ENCODE results near the gene BAIAP2L1. TPM values are rescaled to one million over a fixed set of nuclear protein-coding genes. Genes with fewer than 3 reads are reported as not detected.
"Not testable (repeated sequence)": the region's sequence is repeated elsewhere in the genome, so short reads cannot be mapped to it uniquely, and the experiment has no call there.

Gene BAIAP2L1
- polyA plus RNA-seq, 4 donors: 23.8 to 51.4 (median 33.1) TPM

DNA sequence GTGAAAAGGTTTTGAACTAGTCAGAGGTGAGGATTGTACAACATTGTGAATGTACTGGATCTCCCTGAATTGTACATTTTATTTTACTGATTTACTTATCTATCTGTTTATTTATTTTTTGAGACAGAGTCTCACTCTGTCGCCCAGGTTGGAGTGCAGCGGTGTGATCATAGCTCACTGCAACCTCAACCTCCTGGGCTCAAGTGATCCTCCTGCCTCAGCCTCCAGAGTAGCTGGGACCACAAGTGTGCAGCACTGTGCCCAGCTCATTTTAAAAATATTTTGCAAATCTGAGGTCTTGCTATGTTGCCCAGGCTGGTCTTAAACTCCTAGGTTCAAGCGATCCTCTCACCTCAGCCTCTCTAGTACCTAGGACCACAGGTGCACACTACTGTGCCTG lies 19.1 kb upstream of the BAIAP2L1 start:
- H3K36me3 ChIP-seq (ENCODE audit: control insufficient read depth in 3 of 3, insufficient read depth in 2 of 3, low read depth in 1 of 3, low read length in 3 of 3); DNase-seq; FAIRE-seq: not testable (repeated sequence)

DNA sequence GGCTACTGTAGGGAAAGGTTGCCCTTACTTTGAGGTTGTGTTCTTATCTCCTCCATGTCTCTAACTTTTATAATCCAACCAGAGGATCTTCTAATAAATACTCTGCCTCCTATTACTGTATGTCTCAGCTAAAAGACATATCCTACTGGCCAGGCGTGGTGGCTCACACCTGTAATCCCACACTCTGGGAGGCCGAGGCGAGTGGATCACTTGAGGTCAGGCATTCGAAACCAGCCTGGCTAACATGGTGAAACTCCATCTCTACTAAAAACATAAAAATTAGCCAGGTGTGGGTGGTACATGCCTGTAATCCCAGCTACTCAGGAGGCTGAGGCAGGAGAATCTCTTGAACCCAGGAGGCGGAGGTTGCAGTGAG lies 18.4 kb upstream of the BAIAP2L1 start:
- H3K4me3 ChIP-seq (ENCODE audit: low read depth in 1 of 3, low read length in 3 of 3); H3K36me3 ChIP-seq (ENCODE audit: control insufficient read depth in 3 of 3, insufficient read depth in 2 of 3, low read depth in 1 of 3, low read length in 3 of 3); H3K27me3 ChIP-seq (ENCODE audit: control insufficient read depth in 3 of 3, insufficient read depth in 3 of 3, low read length in 3 of 3); H3K9me3 ChIP-seq (ENCODE audit: control insufficient read depth in 2 of 2, insufficient read depth in 1 of 2, low read depth in 1 of 2, low read length in 1 of 2); DNase-seq; FAIRE-seq; H3K4me1 ChIP-seq (ENCODE audit: control insufficient read depth in 3 of 3, insufficient read depth in 2 of 3, low read depth in 1 of 3, low read length in 2 of 3): not testable (repeated sequence)
- 91 to 95% (median 92%) methylated on average over 5 of the region's 5 CpGs for WGBS, 3 donors
- peak overlapping the region in 1 of 3 donors; percentile 68 for H3K27ac ChIP-seq (ENCODE audit: low read depth in 1 of 3, low read length in 2 of 3)

More for the DNA sequence above, 19.1 kb upstream of the BAIAP2L1 start:
- WGBS, 3 donors: 89 to 93% (median 91%) methylated on average over 3 of the region's 3 CpGs
- not testable (repeated sequence) for H3K4me3 ChIP-seq (ENCODE audit: low read depth in 1 of 3, low read length in 3 of 3); H3K4me1 ChIP-seq (ENCODE audit: control insufficient read depth in 3 of 3, insufficient read depth in 2 of 3, low read depth in 1 of 3, low read length in 2 of 3); H3K9me3 ChIP-seq (ENCODE audit: control insufficient read depth in 2 of 2, insufficient read depth in 1 of 2, low read depth in 1 of 2, low read length in 1 of 2); H3K27me3 ChIP-seq (ENCODE audit: control insufficient read depth in 3 of 3, insufficient read depth in 3 of 3, low read length in 3 of 3); H3K27ac ChIP-seq (ENCODE audit: low read depth in 1 of 3, low read length in 2 of 3)

DNA sequence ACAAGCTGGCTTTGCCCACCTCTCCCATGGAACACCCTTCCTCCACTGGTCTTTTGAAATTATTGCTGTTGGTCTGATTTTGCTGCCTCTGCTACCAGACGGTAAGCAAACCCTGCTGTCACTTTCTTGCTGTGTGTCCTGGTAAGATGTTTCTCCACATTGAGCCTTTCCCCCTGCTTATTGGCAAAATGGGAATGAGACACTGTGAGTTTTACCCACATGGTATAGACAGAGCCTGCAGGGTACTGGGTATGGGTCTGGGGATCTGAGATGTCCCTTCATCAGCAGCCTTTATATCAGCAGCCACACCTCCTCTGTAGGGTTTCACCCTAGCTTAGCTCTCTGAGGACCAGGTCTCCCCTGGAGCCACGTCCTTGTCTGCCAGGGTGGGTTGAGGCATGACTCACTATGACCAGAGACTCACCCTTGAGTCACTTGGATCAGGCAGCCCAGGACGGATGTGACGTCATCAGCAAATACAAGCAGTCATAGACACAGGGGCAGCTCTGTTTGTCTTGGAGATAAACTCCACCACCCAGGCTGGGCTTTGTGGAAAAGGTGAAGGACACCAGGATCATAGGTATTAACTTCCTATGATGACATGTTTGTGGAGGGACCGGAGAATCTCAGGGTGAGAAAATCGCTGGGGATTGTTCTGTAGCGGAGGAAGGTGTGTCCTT lies 17.9 kb upstream of the BAIAP2L1 start:
- FAIRE-seq (no peak), DNase-seq (peak; percentile 73 to 85)
- WGBS, 3 donors: 29 to 55% (median 45%) methylated on average over 7 of the region's 7 CpGs
- Histone ChIP-seq H3K4me1 (ENCODE audit: control insufficient read depth in 3 of 3, insufficient read depth in 2 of 3, low read depth in 1 of 3, low read length in 2 of 3) (peaks cover 0 to 3% (median 3%) of the 10 kb centered on the region in 3 donors), H3K9me3 (ENCODE audit: control insufficient read depth in 2 of 2, insufficient read depth in 1 of 2, low read depth in 1 of 2, low read length in 1 of 2) (no peaks in the 10 kb centered on the region), H3K27ac (ENCODE audit: low read depth in 1 of 3, low read length in 2 of 3) (peak overlapping the region in 1 of 3 donors; percentile 68), H3K4me3 (ENCODE audit: low read depth in 1 of 3, low read length in 3 of 3) (no peak overlapping the region), H3K36me3 (ENCODE audit: control insufficient read depth in 3 of 3, insufficient read depth in 2 of 3, low read depth in 1 of 3, low read length in 3 of 3) (no peaks in the 10 kb centered on the region), H3K27me3 (ENCODE audit: control insufficient read depth in 3 of 3, insufficient read depth in 3 of 3, low read length in 3 of 3) (no peaks in the 10 kb centered on the region)

- DNase-seq: no peak
- H3K27ac ChIP-seq (ENCODE audit: low read depth in 1 of 3, low read length in 2 of 3): peak overlapping the region in 1 of 3 donors; percentile 64
- no peaks in the 10 kb centered on the region for H3K9me3 ChIP-seq (ENCODE audit: control insufficient read depth in 2 of 2, insufficient read depth in 1 of 2, low read depth in 1 of 2, low read length in 1 of 2)
- H3K27me3 ChIP-seq (ENCODE audit: control insufficient read depth in 3 of 3, insufficient read depth in 3 of 3, low read length in 3 of 3): no peaks in the 10 kb centered on the region
- peaks cover 0 to 3% (median 3%) of the 10 kb centered on the region in 3 donors for H3K4me1 ChIP-seq (ENCODE audit: control insufficient read depth in 3 of 3, insufficient read depth in 2 of 3, low read depth in 1 of 3, low read length in 2 of 3)
- H3K4me3 ChIP-seq (ENCODE audit: low read depth in 1 of 3, low read length in 3 of 3): no peak overlapping the region
- 92 to 94% (median 94%) methylated on average over 7 of the region's 7 CpGs for WGBS, 3 donors
- H3K36me3 ChIP-seq (ENCODE audit: control insufficient read depth in 3 of 3, insufficient read depth in 2 of 3, low read depth in 1 of 3, low read length in 3 of 3): no peaks in the 10 kb centered on the region
- FAIRE-seq: no peak
Measured at GRCh38 chr7:98418271-98418635, 17.4 kb upstream of the BAIAP2L1 start.

- WGBS, 3 donors: 60 to 67% (median 61%) methylated on average over 12 of the region's 12 CpGs
- peak overlapping the region in 1 of 3 donors; percentile 15 for H3K27ac ChIP-seq (ENCODE audit: low read depth in 1 of 3, low read length in 2 of 3)
- H3K36me3 ChIP-seq (ENCODE audit: control insufficient read depth in 3 of 3, insufficient read depth in 2 of 3, low read depth in 1 of 3, low read length in 3 of 3); H3K27me3 ChIP-seq (ENCODE audit: control insufficient read depth in 3 of 3, insufficient read depth in 3 of 3, low read length in 3 of 3); FAIRE-seq; H3K4me1 ChIP-seq (ENCODE audit: control insufficient read depth in 3 of 3, insufficient read depth in 2 of 3, low read depth in 1 of 3, low read length in 2 of 3); H3K4me3 ChIP-seq (ENCODE audit: low read depth in 1 of 3, low read length in 3 of 3); H3K9me3 ChIP-seq (ENCODE audit: control insufficient read depth in 2 of 2, insufficient read depth in 1 of 2, low read depth in 1 of 2, low read length in 1 of 2): not testable (repeated sequence)
- DNase-seq: peak in 1 of 2 donors; percentile 79
Measured at GRCh38 chr7:98417604-98418270, 16.8 kb upstream of the BAIAP2L1 start.

DNA sequence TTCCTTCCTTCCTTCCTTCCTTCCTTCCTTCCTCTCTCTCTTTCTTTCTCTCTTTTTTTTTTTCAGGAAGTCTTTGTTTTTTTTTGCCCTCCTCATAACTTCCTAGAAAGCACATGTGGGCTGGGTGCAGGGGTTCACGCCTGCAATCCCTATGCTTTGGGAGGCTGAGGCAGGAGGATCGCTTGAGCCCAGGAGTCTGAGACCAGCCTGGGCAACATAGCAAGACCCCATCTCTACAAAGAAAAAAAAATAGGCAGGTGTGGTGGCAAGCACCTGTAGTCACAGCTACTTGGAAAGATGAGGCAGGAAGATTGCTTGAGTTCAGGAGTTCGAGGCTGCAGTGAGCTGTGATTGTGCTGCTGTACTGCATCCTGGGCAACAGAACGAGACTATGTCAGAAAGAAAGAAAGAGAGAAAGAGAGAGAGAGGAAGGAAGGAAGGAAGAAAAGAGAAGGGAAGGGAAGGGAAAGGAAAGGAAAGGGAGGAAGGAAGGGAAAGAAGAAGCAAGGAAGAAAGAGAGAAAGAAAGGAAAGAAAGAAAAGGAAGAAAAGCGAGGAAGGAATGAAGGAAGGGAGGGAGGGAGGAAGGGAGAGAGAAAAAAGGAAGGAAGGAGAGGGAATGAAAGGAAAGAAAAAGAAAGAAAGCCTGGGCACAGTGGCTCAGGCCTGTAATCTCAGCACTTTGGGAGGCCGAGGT lies 13.5 kb upstream of the BAIAP2L1 start:
- 86 to 93% (median 88%) methylated on average over 6 of the region's 6 CpGs for WGBS, 3 donors
- no peak for DNase-seq

GRCh38 chr7:98413655-98414054 lies 12.8 kb upstream of the BAIAP2L1 start:
- not testable (repeated sequence) for H3K36me3 ChIP-seq (ENCODE audit: control insufficient read depth in 3 of 3, insufficient read depth in 2 of 3, low read depth in 1 of 3, low read length in 3 of 3); H3K27me3 ChIP-seq (ENCODE audit: control insufficient read depth in 3 of 3, insufficient read depth in 3 of 3, low read length in 3 of 3); FAIRE-seq; DNase-seq; H3K27ac ChIP-seq (ENCODE audit: low read depth in 1 of 3, low read length in 2 of 3); H3K4me3 ChIP-seq (ENCODE audit: low read depth in 1 of 3, low read length in 3 of 3); H3K9me3 ChIP-seq (ENCODE audit: control insufficient read depth in 2 of 2, insufficient read depth in 1 of 2, low read depth in 1 of 2, low read length in 1 of 2); H3K4me1 ChIP-seq (ENCODE audit: control insufficient read depth in 3 of 3, insufficient read depth in 2 of 3, low read depth in 1 of 3, low read length in 2 of 3)
- WGBS, 3 donors: 88 to 97% (median 95%) methylated on average over 6 of the region's 6 CpGs

More for the DNA sequence above, 13.5 kb upstream of the BAIAP2L1 start:
- H3K36me3 ChIP-seq (ENCODE audit: control insufficient read depth in 3 of 3, insufficient read depth in 2 of 3, low read depth in 1 of 3, low read length in 3 of 3): no peaks in the 10 kb centered on the region
- H3K4me3 ChIP-seq (ENCODE audit: low read depth in 1 of 3, low read length in 3 of 3): no peak overlapping the region
- no peak overlapping the region for H3K27ac ChIP-seq (ENCODE audit: low read depth in 1 of 3, low read length in 2 of 3)
- FAIRE-seq: no peak
- no peaks in the 10 kb centered on the region for H3K27me3 ChIP-seq (ENCODE audit: control insufficient read depth in 3 of 3, insufficient read depth in 3 of 3, low read length in 3 of 3)
- no peaks in the 10 kb centered on the region for H3K9me3 ChIP-seq (ENCODE audit: control insufficient read depth in 2 of 2, insufficient read depth in 1 of 2, low read depth in 1 of 2, low read length in 1 of 2)
- H3K4me1 ChIP-seq (ENCODE audit: control insufficient read depth in 3 of 3, insufficient read depth in 2 of 3, low read depth in 1 of 3, low read length in 2 of 3): peaks cover 0 to 3% (median 2%) of the 10 kb centered on the region in 3 donors

DNA sequence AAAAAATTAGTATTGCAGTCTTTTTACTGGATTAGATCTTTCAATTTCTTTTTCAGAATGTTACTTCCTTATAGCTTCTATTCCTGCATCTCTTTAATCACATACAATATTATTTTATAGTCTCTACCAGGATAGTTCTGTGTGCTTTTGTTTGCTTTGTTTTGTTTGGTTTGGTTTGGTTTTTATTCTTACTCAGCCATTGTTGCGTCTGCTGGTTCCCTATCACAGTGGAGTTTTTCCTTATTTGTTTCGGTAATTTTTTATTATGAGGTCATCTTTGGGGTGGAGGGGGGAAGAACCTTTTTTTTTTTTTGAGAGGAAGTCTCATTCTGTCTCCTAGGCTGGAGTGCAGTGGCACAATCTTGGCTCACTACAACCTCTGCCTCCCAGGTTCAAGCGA lies 9.0 kb upstream of the BAIAP2L1 start:
- no peak overlapping the region for H3K4me3 ChIP-seq (ENCODE audit: low read depth in 1 of 3, low read length in 3 of 3)
- peaks cover 0 to 3% of the 10 kb centered on the region in 2 donors for H3K9me3 ChIP-seq (ENCODE audit: control insufficient read depth in 2 of 2, insufficient read depth in 1 of 2, low read depth in 1 of 2, low read length in 1 of 2)
- H3K27me3 ChIP-seq (ENCODE audit: control insufficient read depth in 3 of 3, insufficient read depth in 3 of 3, low read length in 3 of 3): no peaks in the 10 kb centered on the region
- WGBS, 3 donors: 22 to 48% (median 28%) methylated on average over 3 of the region's 3 CpGs
- no peaks in the 10 kb centered on the region for H3K4me1 ChIP-seq (ENCODE audit: control insufficient read depth in 3 of 3, insufficient read depth in 2 of 3, low read depth in 1 of 3, low read length in 2 of 3)
- H3K36me3 ChIP-seq (ENCODE audit: control insufficient read depth in 3 of 3, insufficient read depth in 2 of 3, low read depth in 1 of 3, low read length in 3 of 3): no peaks in the 10 kb centered on the region
- FAIRE-seq: no peak
- no peak overlapping the region for H3K27ac ChIP-seq (ENCODE audit: low read depth in 1 of 3, low read length in 2 of 3)
- DNase-seq: peak in 1 of 2 donors; percentile 55

Data from small intestine (tissue), 7 donors.